ENCODE results near the gene NSUN2.
A peak's percentile ranks its signal among the peaks of the same experiment; 100 is the strongest.

NSUN2 gene

DNA sequence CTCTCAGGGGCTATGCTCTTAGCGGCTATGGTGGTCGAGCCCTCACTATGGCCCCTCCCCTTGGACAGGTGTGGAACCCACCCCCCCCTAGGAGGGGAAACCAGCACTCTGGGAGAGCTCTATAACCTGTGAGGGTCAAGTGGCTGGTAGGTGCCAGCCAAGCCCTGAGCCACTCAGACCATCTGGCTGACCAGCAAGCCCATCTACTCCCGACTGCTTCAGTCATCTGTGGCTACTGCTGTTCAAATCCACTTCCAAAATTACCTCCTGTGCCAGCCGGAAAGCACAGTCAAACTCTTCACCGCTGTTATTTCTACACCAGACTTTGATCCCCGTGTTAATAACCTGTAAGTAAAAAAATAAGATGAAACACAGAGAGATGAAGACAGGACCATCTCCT lies 28.5 kb downstream of the NSUN2 start:
- no peak for DNase-seq (ENCODE audit: low read depth)

DNA sequence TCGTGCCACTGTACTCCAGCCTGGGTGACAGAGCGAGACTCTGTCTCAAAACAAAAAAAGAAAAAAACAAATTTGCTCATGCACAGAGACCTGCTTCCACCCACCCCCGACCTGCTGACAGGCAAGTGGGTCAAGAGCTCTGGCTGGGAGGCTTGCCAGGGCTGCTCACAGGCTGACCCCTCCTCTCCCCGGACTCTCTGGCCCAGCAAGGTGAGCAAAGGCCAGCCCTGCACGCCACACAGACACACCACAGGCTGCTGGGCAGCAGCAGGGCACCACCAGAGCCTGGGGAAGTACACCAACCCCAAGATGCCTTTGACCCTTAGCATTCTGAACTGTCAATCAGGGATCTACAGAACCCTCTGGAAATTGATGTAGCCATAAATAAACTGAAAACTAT lies 29.2 kb downstream of the NSUN2 start:
- DNase-seq (ENCODE audit: low read depth): no peak

DNA sequence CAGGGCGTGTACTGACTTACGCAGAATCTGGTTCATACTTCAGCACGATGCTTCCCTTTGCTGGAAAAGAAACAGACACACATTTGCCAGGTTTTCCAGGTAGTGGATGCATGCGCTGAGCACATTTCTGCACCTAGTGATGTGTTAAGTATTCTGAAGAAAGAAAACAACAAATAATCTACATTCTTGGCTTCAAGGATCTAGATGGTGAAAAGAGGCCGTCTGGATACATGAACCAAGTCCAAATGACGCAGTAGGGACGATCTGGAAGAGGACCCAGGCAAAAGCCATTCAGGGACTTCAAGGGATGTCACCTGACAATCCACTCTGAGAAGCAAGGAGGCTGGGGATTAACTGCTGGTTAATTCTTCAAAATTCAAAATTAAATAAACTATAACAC lies 30.4 kb downstream of the NSUN2 start:
- DNase-seq (ENCODE audit: low read depth): no peak

DNA sequence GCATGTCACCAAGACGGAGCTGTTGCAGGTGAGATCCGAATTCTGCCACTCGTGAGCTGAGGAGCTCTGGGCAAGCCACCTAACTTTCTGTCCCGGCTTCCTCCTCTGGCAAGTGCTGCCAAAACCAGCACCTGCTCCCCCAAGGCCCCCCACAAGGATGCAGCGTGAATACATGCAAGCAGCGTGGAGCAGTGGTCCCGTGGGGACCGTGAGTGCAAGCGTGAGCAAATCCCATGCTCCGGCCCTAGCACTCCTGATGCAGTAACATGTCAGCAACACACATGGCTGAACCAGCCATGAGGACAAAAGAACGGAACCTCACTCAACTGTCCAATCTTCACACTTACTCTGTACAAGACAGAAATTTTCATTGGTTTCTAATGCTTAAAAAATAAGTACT lies 31.0 kb downstream of the NSUN2 start:
- DNase-seq (ENCODE audit: low read depth): no peak

DNA sequence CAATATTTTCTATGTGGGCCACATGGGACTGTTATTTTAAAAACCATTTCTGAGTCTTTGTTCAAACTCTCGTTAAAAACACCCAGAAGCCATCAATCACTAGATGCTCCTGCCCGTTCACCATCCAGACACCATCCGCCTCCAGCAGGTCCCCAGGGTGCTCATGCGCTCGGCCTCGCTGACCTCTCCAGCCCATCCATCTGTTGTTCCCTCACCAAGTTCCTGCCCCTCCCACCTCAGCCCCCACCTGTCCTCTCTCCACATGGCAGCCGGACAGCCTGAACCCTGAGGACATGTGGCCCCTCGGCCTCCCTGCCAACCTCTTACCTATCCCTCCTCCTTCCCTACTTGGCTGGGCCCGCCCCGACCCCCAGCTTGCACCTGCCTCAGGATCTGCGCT lies 31.6 kb downstream of the NSUN2 start:
- DNase-seq (ENCODE audit: low read depth): no peak

DNA sequence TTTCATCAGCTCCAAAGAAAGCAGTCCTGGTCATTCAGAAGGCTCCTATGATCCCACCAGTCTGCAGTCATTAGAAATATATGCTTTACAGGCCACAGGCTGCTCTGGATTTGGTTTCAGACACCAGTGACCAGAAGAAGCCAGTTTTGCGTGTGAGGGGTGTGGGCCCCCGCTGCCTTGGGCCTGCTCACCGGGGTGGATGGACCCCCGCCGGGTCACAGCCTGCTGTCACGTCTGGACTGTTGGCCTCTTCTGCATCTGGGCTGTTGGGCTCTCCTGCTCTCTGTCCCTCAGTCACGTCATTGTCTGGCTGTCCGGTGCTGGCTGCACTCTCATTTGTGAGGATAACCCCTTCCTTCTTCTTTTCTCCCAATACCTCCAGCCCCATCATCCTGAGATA lies 33.1 kb downstream of the NSUN2 start:
- DNase-seq (ENCODE audit: low read depth): no peak

DNA sequence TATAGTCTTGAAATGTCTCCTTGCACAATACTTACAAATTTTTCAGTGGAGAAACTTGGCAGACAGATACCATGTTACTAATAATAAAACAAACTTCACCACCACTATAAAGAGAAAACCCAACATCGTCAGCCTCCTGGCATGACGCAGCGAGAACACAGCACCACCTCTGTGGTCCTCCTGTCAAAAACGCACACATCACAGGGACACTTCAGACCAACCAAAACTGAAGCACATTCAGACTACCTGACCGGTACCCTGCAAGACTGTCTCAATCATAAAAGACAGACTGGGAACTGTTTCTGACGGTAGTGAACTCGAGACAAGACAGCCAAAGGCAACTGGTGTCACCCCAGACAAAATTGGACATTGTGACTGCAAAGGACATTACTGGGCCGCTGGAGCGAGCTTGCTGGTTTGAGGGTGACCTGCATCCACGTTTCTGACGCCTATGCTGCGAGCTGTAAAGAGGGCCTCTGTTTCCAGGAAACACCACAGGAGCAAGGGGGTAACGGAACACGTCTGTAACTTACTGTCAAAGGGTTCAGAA lies 34.4 kb downstream of the NSUN2 start:
- peak; percentile 6 for DNase-seq (ENCODE audit: low read depth)

DNA sequence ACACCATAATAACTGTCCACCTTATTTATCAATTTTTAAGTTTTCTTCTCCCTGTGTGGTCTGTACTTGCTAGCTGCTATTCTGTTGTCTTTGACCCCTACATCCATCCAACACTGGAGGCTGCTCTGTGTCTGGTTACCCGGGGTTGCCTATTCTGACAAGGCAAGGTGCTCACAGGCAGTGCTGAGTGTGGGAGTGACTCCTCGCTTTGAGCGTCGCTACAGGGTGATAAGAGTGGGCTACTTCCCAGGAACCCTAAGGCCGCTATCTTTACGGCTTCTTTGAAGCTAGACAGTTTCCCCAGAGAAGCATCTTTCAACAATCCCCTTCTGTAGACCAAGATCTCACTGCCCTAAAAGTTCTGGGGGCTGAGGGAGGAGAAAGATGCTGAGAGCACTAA lies 35.3 kb downstream of the NSUN2 start:
- no peak for DNase-seq (ENCODE audit: low read depth)

DNA sequence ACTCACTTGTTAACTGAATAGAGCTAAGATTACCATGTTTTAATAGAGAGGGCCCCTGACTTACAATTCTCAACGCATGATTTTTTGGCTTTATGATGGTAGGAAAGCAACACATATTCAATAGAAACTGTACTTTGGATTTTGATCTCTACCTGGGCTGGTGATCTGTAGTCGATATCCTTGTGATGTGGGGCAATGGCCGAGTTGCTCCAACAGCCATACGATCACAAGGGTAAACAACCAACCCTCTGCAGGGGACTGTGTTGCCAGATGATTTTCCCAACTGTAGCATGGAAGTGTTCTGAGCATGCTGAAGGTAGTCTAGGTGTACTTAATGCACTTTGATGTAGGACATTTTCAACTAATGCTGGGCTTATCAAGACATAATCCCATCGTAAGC lies 36.5 kb downstream of the NSUN2 start:
- DNase-seq (ENCODE audit: low read depth): no peak

DNA sequence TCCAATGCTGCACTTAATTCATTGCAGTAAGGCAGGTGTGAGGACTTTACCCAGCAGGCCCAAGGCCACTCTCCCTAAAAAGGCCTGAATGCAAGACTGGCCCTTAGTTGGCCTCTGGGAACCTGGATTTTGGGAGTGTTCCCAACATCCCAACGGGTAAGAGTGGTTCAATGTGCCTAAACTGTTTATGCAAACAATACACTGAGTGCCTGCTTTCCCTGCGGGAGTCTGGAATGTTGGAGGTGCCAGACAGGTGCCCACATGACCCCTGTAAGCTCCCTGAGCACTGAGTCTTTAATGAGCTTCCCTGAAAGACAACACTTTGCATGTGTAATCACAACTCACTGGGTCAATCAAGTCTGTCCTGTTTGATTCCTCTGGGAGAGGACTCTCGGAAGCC lies 37.4 kb downstream of the NSUN2 start:
- DNase-seq (ENCODE audit: low read depth): no peak

DNA sequence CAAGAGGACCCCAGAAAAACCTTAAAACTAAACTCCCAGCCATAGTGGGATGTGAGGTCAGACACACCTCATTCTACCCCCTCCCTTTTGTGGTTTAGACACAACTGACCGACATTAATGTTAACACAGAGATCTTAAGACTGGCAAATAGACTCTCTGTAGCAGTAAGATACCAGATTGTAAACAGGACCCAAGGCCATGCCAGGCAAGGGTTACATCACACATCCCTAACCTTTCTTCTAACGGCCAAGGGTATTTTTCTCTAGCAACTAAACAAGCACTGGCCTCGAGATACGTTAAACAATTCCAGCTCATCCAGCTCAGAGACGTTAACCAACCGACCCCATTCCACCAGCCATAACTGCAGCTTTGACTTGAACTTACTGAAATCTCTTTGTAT lies 38.8 kb downstream of the NSUN2 start:
- no peak for DNase-seq (ENCODE audit: low read depth)

DNA sequence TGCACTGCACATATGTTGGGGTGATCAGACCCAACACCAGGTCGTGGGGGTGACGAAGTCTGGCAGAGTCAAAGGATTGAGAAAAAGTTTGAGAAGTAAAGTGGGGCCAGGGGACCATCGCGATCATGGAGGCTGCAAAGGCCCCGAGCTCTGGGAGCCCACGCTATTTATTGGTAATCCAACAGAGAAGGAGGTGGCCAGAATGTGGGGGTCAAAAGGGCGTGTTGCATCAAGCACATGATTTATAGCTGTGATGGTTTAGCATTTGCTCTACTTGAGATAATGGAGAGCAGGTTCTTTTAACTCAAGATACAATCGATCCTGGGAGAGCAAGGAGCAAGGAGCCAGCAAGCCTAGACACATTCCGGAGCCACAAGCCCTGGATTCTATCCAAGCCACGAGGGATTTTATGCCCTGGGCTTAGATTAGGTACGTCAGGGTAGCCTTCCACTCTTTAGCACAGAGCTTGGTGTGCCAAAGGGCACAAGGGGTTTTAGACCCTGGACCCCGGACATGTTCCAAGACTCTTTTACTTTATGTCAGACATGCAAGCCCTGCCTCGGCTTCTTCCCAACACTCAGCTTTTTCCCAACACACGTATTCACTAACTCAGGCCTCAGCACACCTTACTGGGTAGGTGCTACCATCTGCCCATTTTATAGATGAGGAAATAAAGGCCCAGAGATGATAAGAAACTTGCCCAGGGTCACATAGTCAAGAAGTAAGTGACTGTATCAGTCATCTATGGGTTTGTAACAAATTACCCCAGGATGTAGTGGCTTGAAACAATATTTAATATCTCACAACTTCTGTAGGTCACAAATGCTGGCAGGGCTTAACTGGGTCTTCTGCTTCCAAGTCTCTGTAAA lies 39.5 kb downstream of the NSUN2 start:
- DNase-seq (ENCODE audit: low read depth): peak; percentile 12

DNA sequence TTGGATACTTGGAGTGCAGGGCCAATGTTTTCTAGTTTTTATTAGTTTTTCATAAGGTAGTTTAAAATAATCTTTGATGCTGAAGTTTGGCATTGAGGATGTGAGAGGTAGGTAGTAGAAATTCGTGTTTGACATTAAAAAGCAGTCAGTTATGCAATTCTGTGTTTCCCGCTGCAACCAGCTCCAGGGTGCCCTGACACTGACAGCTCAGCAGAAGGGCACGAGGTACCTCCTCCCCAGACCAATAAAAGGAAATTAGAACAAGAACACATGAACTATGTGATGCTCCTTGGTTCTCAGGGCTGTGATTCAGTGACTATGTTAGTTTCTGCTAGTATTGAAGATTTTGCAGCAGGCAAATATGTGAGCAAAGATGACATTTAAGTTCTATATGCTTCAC lies 40.2 kb downstream of the NSUN2 start:
- DNase-seq (ENCODE audit: low read depth): peak; percentile 62

DNA sequence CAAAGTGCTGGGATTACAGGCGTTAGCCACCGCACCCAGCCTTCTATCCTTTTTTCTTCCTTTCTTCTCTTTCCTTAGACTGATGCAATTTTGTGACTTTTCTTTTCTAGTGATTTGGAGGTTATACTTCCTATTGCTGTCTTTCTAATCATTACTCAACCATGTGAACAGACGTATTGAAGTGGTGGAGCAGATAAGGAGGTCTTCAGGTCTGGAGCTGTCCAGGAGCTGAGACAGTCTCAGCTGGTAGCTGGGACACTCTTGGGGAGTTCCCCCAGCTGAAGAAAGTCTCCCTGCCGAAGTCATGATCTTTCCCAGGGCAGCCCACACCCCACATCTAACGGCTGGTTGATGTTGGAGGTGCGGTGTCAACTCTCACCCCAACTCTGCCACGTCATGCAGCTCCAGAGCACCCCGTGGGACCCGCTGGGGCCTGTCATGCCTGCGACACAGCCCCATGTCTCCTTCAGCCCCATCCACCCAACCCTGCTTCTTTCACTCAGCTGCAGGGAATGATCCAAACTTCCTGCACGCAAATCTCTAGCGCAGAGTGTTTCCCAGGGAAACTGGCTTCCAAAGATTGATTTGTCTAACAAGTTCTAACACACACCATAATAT lies 41.1 kb downstream of the NSUN2 start:
- no peak for DNase-seq (ENCODE audit: low read depth)

DNA sequence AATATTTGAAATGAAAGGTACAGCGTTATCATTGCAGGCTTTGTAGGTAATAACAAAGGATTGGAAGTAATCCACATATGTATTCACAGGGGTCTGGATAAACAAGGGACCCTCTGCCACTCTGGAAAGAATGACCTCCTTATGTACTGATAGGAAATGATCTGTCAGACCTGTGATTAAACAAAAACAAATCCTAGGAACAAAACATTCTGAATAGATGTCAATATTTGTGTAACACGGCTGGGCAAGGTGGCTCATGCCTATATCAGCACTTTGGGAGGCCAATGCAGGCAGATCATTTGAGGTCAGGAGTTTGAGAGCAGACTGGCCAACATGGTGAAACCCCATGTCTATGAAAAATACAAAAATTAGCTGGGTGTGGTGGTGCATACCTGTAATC lies 42.3 kb downstream of the NSUN2 start:
- no peak for DNase-seq (ENCODE audit: low read depth)

DNA sequence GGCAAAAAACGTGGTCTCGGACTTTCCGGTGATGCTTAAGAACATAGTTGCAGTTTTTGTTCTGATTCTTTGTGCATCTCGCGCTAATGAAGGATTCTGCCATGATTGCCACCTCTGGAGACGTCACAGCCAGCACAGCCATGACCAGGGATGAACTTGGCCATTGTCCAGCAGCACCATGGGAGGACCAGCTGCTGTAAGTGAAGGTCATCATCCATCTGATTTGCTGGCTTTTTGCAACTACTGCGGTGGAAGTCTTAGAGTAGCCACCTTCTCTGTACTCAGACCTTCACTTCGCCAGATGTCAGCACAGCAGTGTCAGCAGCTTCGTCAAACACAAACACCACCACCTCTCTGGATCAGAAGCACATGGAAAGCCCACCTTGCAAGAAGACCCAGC lies 45.7 kb downstream of the NSUN2 start:
- DNase-seq (ENCODE audit: low read depth): no peak

DNA sequence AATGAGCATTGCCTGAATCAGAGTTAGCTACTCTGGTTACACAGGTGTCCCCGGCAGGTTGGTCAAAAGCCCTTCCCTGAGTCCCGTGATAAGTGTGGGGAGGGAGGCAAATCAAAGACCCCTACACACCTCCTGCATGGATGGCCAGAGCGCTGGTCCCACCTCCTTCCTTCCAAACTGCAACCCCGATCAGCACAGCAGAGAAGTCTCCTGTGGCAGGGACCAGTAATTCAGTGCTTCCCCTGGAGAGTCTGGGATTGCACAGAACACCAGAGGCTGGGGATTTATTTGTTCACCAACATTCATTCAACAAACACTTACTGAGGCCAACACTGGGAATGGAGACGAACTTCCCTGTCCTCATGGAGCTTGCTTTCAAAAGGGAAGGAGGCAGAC lies 46.2 kb downstream of the NSUN2 start:
- no peak for DNase-seq (ENCODE audit: low read depth)

DNA sequence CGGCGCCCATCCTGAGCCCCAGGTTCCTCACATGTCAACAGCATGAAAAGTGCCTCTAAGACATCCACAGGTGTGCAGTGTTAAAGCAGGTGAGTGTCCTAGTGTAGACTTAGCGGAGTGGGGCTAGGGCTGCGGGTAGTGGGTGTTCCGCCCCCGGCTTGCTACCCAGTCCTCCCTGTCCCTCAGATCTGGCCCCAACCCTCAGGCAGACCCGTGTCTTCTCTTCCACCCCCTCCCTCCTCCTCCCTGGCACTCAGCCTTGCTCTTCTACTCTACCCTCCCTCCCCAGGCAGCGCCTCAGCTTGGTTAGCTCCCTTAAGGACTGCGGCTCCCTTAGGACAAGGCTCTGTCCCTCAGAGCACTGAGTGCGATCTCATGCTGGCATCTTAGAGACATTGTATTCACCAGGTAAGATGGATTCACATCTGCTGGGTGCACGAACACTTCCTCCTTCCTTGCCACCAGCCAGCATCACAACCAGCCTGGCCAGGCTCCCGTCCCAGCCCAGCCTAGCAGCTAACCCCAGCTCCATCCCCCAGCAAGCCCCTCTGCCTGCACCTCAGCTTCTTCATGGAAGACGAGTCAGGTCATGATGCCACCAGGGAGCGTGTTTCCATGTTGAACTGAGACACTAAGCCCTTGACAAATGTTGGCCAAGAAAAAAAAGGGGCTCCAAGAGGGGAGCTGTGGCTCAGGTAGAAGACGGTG lies 46.8 kb downstream of the NSUN2 start:
- DNase-seq (ENCODE audit: low read depth): no peak

DNA sequence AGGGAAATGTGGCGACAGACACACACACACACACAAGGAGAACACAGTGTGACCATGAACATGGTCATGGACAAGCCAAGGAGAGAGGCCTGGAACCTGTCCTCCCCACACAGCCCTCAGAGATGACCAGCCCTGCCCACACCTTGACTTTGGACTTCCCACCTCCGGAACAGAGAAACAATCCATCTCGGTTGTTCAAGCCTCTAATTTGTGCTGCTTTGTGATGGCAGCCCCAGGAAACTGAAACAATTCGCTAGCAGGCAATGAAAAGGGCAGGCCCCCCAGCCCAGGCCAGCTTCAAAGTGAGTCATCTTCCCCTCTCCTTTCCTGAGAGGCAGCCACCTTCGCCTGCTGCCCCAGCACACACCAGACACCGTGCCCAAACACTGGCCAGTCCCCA lies 47.7 kb downstream of the NSUN2 start:
- DNase-seq (ENCODE audit: low read depth): no peak

DNA sequence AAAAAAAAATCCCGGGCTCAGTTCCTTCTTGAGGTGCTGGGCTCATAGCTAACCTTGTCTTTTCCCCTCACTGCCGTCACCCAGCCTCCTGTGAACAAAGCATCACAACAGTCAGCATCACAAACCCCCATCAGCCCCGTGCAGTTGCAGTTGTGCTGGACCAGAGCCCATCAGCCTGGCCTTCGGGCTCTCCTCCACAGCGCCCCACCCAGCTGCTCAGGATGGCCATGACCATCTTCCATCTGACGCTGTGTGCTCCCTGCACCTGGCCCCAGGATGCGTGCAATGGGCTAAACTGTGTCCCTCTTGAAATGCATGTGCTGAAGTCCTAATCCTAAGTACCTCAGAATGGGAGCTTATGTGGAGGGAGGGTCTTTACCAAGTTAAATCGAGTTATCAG lies 48.1 kb downstream of the NSUN2 start:
- DNase-seq (ENCODE audit: low read depth): no peak

DNA sequence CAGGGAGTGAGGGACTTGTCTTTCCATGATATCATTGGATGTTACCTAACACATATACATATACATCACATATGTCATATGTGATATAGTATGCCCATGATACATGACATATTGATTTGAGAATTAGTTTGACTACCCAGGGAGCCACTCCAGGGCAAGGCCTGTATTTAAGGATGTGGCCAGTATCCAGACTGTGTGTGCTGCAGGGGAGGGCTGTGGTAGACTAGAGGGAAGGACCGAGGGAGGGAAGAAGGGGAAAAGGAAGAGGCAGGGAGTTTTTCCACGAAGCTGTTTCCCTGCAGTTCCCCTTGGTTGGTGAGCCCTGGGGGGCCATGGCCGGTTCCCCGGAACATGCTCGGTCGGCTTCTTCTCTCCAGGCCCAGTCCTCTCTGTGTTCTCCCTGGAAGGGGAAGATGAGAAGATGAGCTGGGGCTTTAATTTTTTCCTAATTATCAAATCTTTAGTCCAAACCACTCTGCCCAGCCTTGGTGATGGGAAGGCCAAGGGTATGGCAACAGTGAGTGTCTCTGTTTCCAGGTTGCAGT lies 48.7 kb downstream of the NSUN2 start:
- no peak for DNase-seq (ENCODE audit: low read depth)

DNA sequence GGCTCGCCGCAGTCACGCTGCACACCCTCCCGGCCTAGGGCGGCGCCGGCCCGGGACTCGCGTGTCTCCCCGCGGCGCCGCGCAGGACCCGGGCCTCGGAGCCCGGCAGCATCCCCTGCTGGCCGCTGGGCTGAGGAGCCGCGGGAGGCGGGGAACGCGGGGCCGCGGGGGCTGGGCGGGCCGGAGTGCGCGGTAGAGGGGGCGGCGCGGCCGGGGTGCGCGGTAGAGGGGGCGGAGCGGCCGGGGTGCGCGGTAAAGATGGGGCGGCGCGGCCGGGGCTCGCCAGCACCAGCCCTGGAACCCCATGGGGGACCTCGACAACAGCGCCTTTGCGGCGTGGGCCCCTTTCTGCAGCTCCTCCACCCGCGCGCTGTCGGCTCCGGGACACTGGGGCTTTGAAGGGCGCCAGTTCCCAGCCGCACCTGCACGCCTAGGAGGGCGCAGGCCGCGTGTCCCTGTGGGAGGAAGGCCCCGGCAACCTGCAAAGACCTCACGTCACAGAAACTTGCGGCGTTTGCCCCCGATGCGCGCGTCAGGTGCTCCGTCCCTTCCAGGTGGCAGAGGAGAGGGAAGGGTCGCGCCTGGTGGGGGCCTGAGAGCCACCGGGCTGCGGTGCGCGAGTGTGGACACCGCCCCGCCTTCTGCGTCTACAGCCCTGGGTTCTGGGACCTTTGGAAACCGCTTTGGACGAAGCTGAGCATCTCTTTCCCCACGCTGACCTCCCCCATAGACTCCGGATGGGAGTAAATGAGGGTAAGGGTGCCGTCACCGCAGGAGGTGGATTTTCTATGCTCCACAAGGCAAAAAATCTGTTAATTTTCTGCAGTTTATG lies 49.6 kb downstream of the NSUN2 start:
- peak; percentile 33 for DNase-seq (ENCODE audit: low read depth)
